HepG2 (cell line): Measurements from ENCODE around the gene NGF.

Experiments
- CTCF ChIP-seq: sonication (generic); formaldehyde crosslinking; IDR thresholded peaks from 2 replicates; pipeline ENCODE4 v1.5.0; 2020; ENCODE audit warnings: mild to moderate bottlenecking, missing genetic modification reagents, moderate library complexity
- MNT ChIP-seq: fragments of 450-650 bp; IDR thresholded peaks from 2 replicates; pipeline ENCODE4 v1.6.1; 2016
- POLR2AphosphoS5 ChIP-seq: IDR thresholded peaks from 2 replicates; pipeline ENCODE4 v1.6.1; 2012; ENCODE audit warnings: low read depth, low read length
- RFX5 ChIP-seq: IDR thresholded peaks from 2 replicates; pipeline ENCODE4 v1.6.1; 2011; ENCODE audit warnings: low read depth, low read length, improper control_type of control experiment
- ZGPAT ChIP-seq: IDR thresholded peaks from 2 replicates; pipeline ENCODE4 v1.6.1; 2016; ENCODE audit warnings: mild to moderate bottlenecking
- ZNF10 ChIP-seq: sonication (generic); formaldehyde crosslinking; IDR thresholded peaks from 2 replicates; pipeline ENCODE4 v1.4.0; 2020; ENCODE audit warnings: mild to moderate bottlenecking, low read depth, missing genetic modification reagents, borderline replicate concordance
- ZNF253 ChIP-seq: sonication (generic); formaldehyde crosslinking; IDR thresholded peaks from 2 replicates; pipeline ENCODE4 v1.8.0; 2022; ENCODE audit warnings: mild to moderate bottlenecking, missing genetic modification reagents, borderline replicate concordance
- ZNF274 ChIP-seq: sonication (generic); formaldehyde crosslinking; IDR thresholded peaks from 2 replicates; pipeline ENCODE4 v1.5.1; 2020; ENCODE audit warnings: mild to moderate bottlenecking, missing genetic modification reagents
- ZNF646 ChIP-seq: sonication (generic); formaldehyde crosslinking; IDR thresholded peaks from 2 replicates; pipeline ENCODE4 v1.9.0; 2021; ENCODE audit warnings: mild to moderate bottlenecking, missing genetic modification reagents
- ZNF883 ChIP-seq: sonication (generic); formaldehyde crosslinking; IDR thresholded peaks from 2 replicates; pipeline ENCODE4 v1.5.1; 2020; ENCODE audit warnings: mild to moderate bottlenecking, missing genetic modification reagents; ENCODE audit errors: not compliant biosample characterization

GRCh38 chr1:115324649-115325420 is 13.2 kb downstream of the NGF start:
- TF ChIP-seq POLR2AphosphoS5 = no peak
- TF ChIP-seq ZNF883 (CRISPR knock-in tag) = no peak
- TF ChIP-seq CTCF (CRISPR knock-in tag) = no peak
- TF ChIP-seq ZNF274 (CRISPR knock-in tag) = no peak
- TF ChIP-seq MNT = no peak
- no peak for TF ChIP-seq ZNF253 (CRISPR knock-in tag)
- no peak for TF ChIP-seq ZNF646 (CRISPR knock-in tag)
- TF ChIP-seq ZNF10 (CRISPR knock-in tag) = no peak
- TF ChIP-seq RFX5 = no peak
- TF ChIP-seq ZGPAT (CRISPR knock-in tag) = no peak
